Activated CD8-positive, alpha-beta memory T cell treated with anti-CD3 and anti-CD28 coated beads for 1 hour (primary cell): ENCODE results near the gene TMEM256.

Experiments used
- DNase-seq, 2 donors: peaks; one replicate each; pipeline ENCODE4 v3.0.0-alpha.2; 2020; ENCODE audit warnings: low read depth in 1 of 2; ENCODE audit errors: extremely low read depth in 1 of 2

The TMEM256 gene

DNA sequence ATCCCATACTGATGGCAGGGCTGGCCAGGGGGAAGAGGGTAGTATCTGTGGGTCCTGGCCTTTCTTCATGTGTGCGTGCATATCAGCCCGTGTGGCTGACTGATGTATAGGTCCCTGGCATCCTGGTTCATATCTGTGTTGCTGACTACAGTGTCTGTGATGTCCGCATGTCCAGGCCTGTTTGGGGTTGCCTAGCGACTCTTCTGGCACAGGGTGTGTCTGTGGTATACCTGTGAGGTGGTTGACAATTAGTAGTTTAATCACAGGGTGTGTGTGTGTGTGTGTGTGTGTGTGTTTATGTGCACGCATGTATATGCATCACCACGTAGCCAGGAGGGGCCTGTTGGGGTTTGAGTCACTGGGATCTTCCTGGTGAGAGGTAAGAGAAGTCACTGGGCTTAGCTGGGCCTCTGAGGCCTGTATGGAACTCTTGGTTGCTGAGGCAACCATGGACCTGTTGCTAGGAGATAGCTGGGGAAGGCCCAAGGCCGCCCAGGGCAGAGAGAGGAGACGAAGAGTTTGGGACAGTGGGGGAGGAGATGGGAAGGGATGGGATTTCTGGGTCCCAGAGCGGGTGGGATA lies 49.5 kb downstream of the TMEM256 start:
- DNase-seq, result no peak
